Uterus (tissue), 4 donors: ENCODE measurements around the gene BTG2. TPM values are rescaled to one million over a fixed set of nuclear protein-coding genes. Genes with fewer than 3 reads are reported as not detected.

Source experiments
- DNase-seq, 2 donors: peaks; one replicate each; pipeline ENCODE4 v3.0.0-alpha.2; 2019 to 2020
- H3K27ac ChIP-seq, 2 donors: fragments of 200-600 bp; sonication (generic); 1 replicate in 1 of 2; 2 replicates in 1 of 2; pipeline ENCODE4 v1.5.1; 2016 to 2018
- H3K27me3 ChIP-seq, 2 donors: fragments of 200-600 bp; sonication (generic); one replicate each; pipeline ENCODE4 v1.5.1; 2018 to 2019; ENCODE audit warnings: control low read depth in 1 of 2
- H3K36me3 ChIP-seq, 2 donors: fragments of 200-600 bp; sonication (generic); one replicate each; pipeline ENCODE4 v1.5.1; 2019; ENCODE audit warnings: control low read depth in 1 of 2
- H3K4me1 ChIP-seq, 2 donors: fragments of 200-600 bp; sonication (generic); one replicate each; pipeline ENCODE4 v1.5.1; 2018 to 2019; ENCODE audit warnings: control low read depth in 1 of 2
- H3K4me3 ChIP-seq, 2 donors: fragments of 200-600 bp; sonication (generic); 1 replicate in 1 of 2; 2 replicates in 1 of 2; pipeline ENCODE4 v1.5.1; 2018 to 2019; ENCODE audit warnings: mild to moderate bottlenecking in 1 of 2
- H3K9me3 ChIP-seq, 2 donors: fragments of 200-600 bp; sonication (generic); one replicate each; pipeline ENCODE4 v1.5.1; 2019; ENCODE audit warnings: control low read depth in 1 of 2
- CTCF ChIP-seq, 4 experiments: fragments of 200-600 bp in 2 of 4; fragments of 450-650 bp in 2 of 4; sonication (generic) in 2 of 4; IDR thresholded peaks; one replicate each; pipeline ENCODE4 v1.5.1; 2016 to 2019; ENCODE audit warnings: antibody characterized with exemption in 4 of 4, mild to moderate bottlenecking in 2 of 4, moderate library complexity in 1 of 4
- POLR2A ChIP-seq, 2 donors: fragments of 450-650 bp; IDR thresholded peaks; one replicate each; pipeline ENCODE4 v1.6.1; 2016; ENCODE audit warnings: antibody characterized with exemption in 2 of 2, mild to moderate bottlenecking in 1 of 2, moderate library complexity in 1 of 2
- intact Hi-C: fragments of 100-400 bp; cut with DNase I; formaldehyde crosslinking; loops from one replicate; pipeline ENCODE4 v1.15.1; 2023; ENCODE audit warnings: low total_unique reads
- total RNA-seq, 4 donors: library from RNA; depleted of rRNA in 3 of 4; stranded (reverse); fragments of >200 nt in 3 of 4; gene quantifications; one replicate each; pipeline versions ENCODE4 v1.1.0 to v1.2.4, GENCODE V29; 2014 to 2023
- donor health status: DM: yes; HTN: yes; CAD: no.

Gene BTG2
- total RNA-seq, 4 donors from 2014 or later = 14.6 to 95.9 (median 56.5) TPM

DNA sequence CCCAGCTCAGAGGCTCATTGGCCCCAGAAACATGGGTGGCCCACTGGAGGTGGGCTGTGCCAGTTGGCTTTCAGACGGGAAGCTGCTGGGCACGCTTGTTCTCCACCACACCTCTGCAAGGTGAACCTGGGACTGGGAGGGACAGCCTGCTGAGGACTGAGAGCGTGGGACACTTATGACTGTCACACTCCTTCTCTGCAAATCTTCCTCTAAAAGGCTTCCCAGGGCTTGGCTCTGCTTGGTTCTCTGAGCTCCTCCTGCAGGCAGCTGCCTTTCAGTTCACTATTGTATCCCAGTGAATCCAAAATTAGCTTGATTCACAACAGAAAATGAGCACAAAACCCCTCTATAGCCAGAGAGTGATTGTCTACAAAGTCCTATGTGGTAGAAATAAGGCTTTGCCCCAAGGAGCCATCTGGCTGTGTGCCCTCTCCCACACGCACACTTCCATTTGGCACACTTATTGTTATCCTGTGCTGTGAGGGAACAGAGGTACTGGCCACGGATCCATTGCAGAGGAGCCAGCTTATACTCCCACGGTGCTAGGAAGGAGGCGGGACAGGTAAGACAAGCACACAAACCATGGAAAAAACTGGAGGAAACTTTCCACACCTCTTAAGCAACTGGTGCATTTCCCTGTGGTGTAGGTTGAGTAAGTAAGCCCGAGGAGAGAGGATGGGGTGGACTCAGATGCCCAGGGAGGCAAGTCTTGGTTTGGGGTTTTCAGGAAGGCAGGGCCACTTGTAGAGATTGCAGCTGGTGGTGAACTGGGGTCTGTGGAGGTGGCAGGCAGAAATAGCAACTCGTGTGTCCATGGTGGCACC is 18.9 kb upstream of the BTG2 start:
- peak in 1 of 2 donors; percentile 63 for DNase-seq
- Histone ChIP-seq H3K27ac (peak overlapping the region; percentile 65 to 99), H3K4me3 (no peak overlapping the region)

GRCh38 chr1:203287109-203287893 is 18.0 kb upstream of the BTG2 start:
- H3K4me3 ChIP-seq = no peak overlapping the region
- DNase-seq = peak in 1 of 2 donors; percentile 57
- peak overlapping the region; percentile 65 to 99 for H3K27ac ChIP-seq
- no peak for TF ChIP-seq CTCF (IDR thresholded peaks at IDR 0.05)
- no peak for TF ChIP-seq POLR2A (IDR thresholded peaks at IDR 0.05)
- no peaks in the 10 kb centered on the region for H3K9me3 ChIP-seq
- intact Hi-C loops = no loop called here
- H3K27me3 ChIP-seq = no peaks in the 10 kb centered on the region
- no peaks in the 10 kb centered on the region for H3K36me3 ChIP-seq
- H3K4me1 ChIP-seq = peaks cover 7 to 9% of the 10 kb centered on the region in 2 donors

More for the DNA sequence above, 18.9 kb upstream of the BTG2 start:
- Histone ChIP-seq H3K27me3 (no peaks in the 10 kb centered on the region), H3K4me1 (peaks cover 7 to 15% of the 10 kb centered on the region in 2 donors), H3K36me3 (no peaks in the 10 kb centered on the region), H3K9me3 (no peaks in the 10 kb centered on the region)
- TF ChIP-seq CTCF (IDR thresholded peaks at IDR 0.05) (peak in 1 of 4 experiments; percentile 4), POLR2A (IDR thresholded peaks at IDR 0.05) (peak in 1 of 2 donors; percentile 11)
- intact Hi-C loops = no loop called here

- Histone ChIP-seq H3K4me1 (peaks cover 3 to 7% of the 10 kb centered on the region in 2 donors), H3K9me3 (no peaks in the 10 kb centered on the region), H3K27me3 (no peaks in the 10 kb centered on the region), H3K4me3 (no peak overlapping the region), H3K36me3 (no peaks in the 10 kb centered on the region), H3K27ac (peak overlapping the region; percentile 65 to 99)
- TF ChIP-seq POLR2A (IDR thresholded peaks at IDR 0.05) (no peak), CTCF (IDR thresholded peaks at IDR 0.05) (no peak)
- DNase-seq = no peak
- intact Hi-C loops = no loop called here
These were observed 17.4 kb upstream of the BTG2 start for GRCh38 chr1:203287898-203288297.

DNA sequence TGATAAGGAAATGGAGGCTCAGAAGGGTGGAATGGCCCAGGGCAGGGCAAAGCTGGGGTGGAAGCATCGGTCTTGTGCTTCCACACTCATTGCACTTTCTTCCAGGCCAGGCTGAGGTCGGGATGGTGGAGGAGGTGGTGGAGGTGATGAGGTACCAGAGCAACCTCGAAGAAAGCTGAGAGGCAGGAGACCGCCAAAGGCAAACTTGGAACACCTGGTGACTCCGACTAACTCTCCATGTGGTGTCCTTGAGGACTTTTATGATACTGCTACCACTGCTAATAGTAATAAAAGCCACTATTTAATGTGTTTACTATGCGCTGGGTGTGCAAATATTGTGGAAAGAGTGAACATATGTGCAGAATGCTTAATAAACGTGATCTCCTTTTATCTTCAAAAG is 16.9 kb upstream of the BTG2 start:
- peak overlapping the region; percentile 65 to 99 for H3K27ac ChIP-seq
- no peak for TF ChIP-seq CTCF (IDR thresholded peaks at IDR 0.05)
- no peak for TF ChIP-seq POLR2A (IDR thresholded peaks at IDR 0.05)
- no peak overlapping the region for H3K4me3 ChIP-seq
- no peaks in the 10 kb centered on the region for H3K36me3 ChIP-seq
- no peaks in the 10 kb centered on the region for H3K27me3 ChIP-seq
- no peak for DNase-seq
- no peaks in the 10 kb centered on the region for H3K9me3 ChIP-seq
- peaks cover 0 to 7% of the 10 kb centered on the region in 2 donors for H3K4me1 ChIP-seq
- intact Hi-C loops = no loop called here
